Central memory CD4-positive, alpha-beta T cell (primary cell): ENCODE measurements around the gene HSPB9.

Source experiments
- DNase-seq: peaks from one replicate; pipeline ENCODE4 v3.0.0; 2022

Gene HSPB9

DNA sequence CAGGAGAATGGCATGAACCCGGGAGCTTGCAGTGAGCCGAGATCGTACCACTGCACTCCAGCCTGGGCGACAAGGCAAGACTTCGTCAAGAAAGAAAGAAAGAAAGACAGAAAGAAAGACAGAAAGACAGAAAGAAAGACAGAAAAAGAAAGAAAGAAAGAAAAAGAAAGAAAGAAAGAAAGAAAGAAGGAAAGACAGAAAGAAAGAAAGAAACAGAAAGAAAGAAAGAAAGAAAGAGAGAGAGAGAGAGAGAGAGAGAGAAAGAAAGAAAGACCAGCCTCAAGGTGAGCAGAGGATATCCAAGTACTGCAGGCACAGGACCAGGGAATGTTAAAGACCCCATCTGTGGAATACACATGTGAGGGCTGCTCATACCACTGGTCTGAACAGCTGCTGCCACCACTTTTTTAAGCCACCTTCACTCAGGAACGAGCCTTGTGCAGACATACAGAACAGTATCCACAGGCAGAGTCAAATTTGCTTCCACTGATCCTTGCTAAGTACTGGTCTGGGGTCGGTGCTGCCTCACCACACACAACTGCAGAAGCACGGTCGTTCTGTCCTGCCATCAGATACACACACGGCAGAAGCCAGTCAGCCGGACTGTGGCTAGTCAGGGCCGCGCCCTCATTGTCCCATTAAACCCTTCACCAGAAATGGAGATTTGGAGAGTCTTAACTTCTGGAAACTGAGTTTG is 24.5 kb downstream of the HSPB9 start:
- no peak for DNase-seq

- DNase-seq = no peak
Measured at GRCh38 chr17:42153919-42154742, 31.5 kb downstream of the HSPB9 start.

GRCh38 chr17:42155614-42156045 is 33.0 kb downstream of the HSPB9 start:
- DNase-seq = no peak

DNA sequence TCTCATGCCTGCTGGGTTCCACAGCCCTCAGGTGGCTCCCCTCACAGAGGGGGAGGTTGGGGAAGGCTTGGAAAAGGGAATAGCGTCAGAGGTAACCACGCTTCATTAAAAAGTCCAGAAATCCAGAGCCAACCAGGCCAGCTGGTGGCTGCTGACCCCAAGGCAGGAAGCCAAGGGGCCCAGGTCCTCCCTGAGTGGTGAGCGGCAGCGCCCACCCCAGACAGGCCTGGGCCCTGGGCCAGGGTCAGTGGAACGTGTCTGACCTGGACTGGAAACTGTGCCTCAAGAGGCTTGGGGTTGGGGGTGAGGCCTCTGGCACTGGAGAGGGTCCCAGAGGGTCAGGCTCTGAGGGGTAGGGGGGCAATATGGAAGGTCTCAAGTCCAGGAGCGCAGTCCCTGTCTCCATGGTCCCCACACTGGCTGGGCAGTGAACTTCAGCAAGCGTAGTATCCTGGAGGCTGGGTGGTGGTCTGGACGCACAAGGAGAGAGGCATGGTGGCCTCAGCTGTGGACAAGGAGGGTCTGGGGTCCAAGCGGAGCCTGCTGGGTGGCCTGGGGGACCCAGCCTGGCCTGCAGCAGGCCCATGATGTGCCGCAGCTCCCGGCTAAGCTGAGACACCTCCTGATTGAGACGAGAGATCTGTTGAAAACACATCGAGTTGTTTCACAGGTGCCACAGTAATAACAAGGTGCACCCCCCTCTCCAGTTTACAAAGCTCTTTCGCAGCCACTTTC is 37.4 kb downstream of the HSPB9 start:
- no peak for DNase-seq

GRCh38 chr17:42160531-42160910 is 37.9 kb downstream of the HSPB9 start:
- no peak for DNase-seq

DNA sequence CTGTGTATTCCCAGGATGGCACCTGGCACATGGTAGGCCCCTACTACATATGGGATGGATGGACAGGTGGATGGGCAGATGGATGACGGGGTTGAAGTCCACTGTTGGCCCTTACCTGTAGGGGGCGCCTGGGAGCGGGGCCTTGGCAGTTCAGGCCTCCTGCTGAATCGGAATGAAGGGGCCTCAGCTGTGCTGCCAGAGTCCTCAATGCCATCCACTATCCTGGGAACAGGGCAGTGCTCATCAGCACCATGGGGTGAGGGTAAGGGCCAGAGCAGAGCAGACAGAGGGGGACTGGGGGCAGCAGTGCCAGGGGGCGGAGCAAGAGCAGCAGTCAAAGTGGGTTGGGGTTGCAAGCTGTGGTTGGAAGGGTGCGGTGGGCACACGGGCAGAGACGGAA is 40.5 kb downstream of the HSPB9 start:
- DNase-seq = no peak

- no peak for DNase-seq
Measured at GRCh38 chr17:42163696-42164407, 41.2 kb downstream of the HSPB9 start.

DNA sequence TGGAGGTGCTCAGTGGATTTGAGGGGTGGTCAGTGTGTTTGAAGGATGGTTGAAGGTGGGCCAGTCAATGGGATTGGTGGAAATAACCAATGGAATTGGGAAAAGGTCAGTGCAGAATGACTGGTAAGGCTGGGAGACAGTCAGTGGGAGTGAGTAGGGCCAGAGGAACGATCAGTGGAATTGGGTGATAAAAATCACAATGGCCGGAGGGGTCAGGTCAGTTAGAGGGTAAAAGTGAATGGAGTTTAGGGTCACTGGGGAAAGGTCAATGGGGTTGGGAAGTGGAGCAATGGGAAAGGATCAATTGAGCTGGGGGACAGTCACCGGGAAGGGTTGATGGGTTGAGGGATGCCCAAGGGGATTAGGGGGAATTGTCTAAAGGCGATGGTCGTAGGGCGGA is 43.1 kb downstream of the HSPB9 start:
- no peak for DNase-seq

- DNase-seq = no peak
Measured at GRCh38 chr17:42166196-42166763, 43.7 kb downstream of the HSPB9 start.

DNA sequence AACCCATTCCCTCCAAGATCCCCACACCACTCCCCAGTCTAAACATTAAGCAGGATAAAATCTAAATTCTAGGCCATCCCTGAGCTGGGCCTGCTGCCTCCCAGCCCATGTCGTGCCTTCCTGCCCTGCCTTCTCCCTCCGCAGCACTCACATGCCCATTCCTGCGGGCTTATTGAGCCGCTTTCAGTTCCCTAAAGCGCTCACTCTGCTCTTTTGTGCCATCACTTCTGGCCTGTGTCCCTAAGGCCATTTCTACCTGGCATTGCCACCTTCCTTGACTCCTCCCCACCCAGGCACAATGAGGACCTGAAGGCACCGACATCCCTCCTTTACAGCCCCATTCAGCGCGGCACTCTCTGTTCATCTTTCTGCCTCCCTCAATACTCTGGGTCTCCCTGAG is 45.2 kb downstream of the HSPB9 start:
- no peak for DNase-seq

- DNase-seq = no peak
Measured at GRCh38 chr17:42169351-42169750, 46.7 kb downstream of the HSPB9 start.

GRCh38 chr17:42171831-42172230 is 49.2 kb downstream of the HSPB9 start:
- no peak for DNase-seq
